OCI-LY7 (cell line): ENCODE data around the gene JAZF1. TPM values are rescaled to one million over a fixed set of nuclear protein-coding genes. Genes with fewer than 3 reads are reported as not detected.

ENCODE experiments used
- BruUV-seq: library from RNA; stranded (reverse); fragments of 400-500 nt; replicated peaks from 2 replicates; lab custom pipeline; 2021; lab: Mats Ljungman, UMichigan
- CTCF ChIA-PET: fragments of 300-600 bp; sonication (Branson Sonifier 250); formaldehyde crosslinking; loops from one replicate; lab custom pipeline; 2022; ENCODE audit warnings: antibody characterized with exemption; ENCODE audit not compliant: unreplicated experiment; lab: Charles Lee
- POLR2A ChIA-PET: fragments of 300-600 bp; sonication (Branson Sonifier 250); formaldehyde crosslinking; loops from one replicate; lab custom pipeline; 2022; ENCODE audit warnings: antibody characterized with exemption; lab: Charles Lee
- DNase-seq: peaks from one replicate; pipeline ENCODE4 v3.0.0-alpha.2; 2015; ENCODE audit warnings: low spot score
- H2AFZ ChIP-seq: fragments of 200-600 bp; sonication (generic), shearing (Covaris generic); 2 replicates; pipeline ENCODE4 v1.6.1; 2014; ENCODE audit warnings: mild to moderate bottlenecking, antibody characterized with exemption, low read length, moderate library complexity
- H3K27ac ChIP-seq: fragments of 200-600 bp; sonication (generic); 2 replicates; pipeline ENCODE4 v1.5.1; 2014; ENCODE audit warnings: mixed run types, low read depth, mild to moderate bottlenecking, moderate library complexity, low read length, inconsistent platforms; ENCODE audit not compliant: poor library complexity, severe bottlenecking
- H3K36me3 ChIP-seq: fragments of 200-600 bp; sonication (generic); 2 replicates; pipeline ENCODE4 v1.6.1; 2014; ENCODE audit warnings: mild to moderate bottlenecking, antibody characterized with exemption, low read length, moderate library complexity, mixed read lengths; ENCODE audit not compliant: insufficient read depth
- H3K4me1 ChIP-seq: fragments of 200-600 bp; sonication (generic); 2 replicates; pipeline ENCODE4 v1.5.1; 2014; ENCODE audit warnings: mild to moderate bottlenecking, low read length; ENCODE audit not compliant: insufficient read depth, poor library complexity, severe bottlenecking
- H3K4me2 ChIP-seq: fragments of 200-600 bp; sonication (generic); 2 replicates; pipeline ENCODE4 v1.6.1; 2014; ENCODE audit warnings: mild to moderate bottlenecking, low read length
- H3K4me3 ChIP-seq: fragments of 200-600 bp; sonication (generic); 2 replicates; pipeline ENCODE4 v1.5.1; 2014; ENCODE audit warnings: mild to moderate bottlenecking, low read depth, low read length; ENCODE audit not compliant: poor library complexity, severe bottlenecking
- H3K79me2 ChIP-seq: fragments of 200-600 bp; sonication (generic); 2 replicates; pipeline ENCODE4 v1.6.1; 2016; ENCODE audit warnings: low read depth, mild to moderate bottlenecking, low read length, moderate library complexity, mixed read lengths; ENCODE audit not compliant: insufficient read depth
- H3K9me2 ChIP-seq: fragments of 200-600 bp; sonication (generic); 2 replicates; pipeline ENCODE4 v1.6.1; 2016; ENCODE audit warnings: mild to moderate bottlenecking, low read length, mixed read lengths; ENCODE audit not compliant: insufficient read depth
- H3K9me3 ChIP-seq: fragments of 200-600 bp; sonication (generic); 2 replicates; pipeline ENCODE4 v1.6.1; 2014; ENCODE audit warnings: mild to moderate bottlenecking, mixed run types, low read length, mixed read lengths
- H4K20me1 ChIP-seq: fragments of 200-600 bp; sonication (generic); 2 replicates; pipeline ENCODE4 v1.6.1; 2014; ENCODE audit warnings: mild to moderate bottlenecking, antibody characterized with exemption, low read length, moderate library complexity, mixed read lengths; ENCODE audit not compliant: insufficient read depth
- CTCF ChIP-seq: fragments of 200-600 bp; sonication (generic); conservative IDR thresholded peaks from 2 replicates; pipeline ENCODE4 v1.5.1; 2014; ENCODE audit warnings: mild to moderate bottlenecking, antibody characterized with exemption, low read length, moderate library complexity, mixed read lengths
- EZH2phosphoT487 ChIP-seq: fragments of 200-600 bp; sonication (generic); IDR thresholded peaks from 2 replicates; pipeline ENCODE4 v1.6.1; 2018; ENCODE audit warnings: low read depth, borderline replicate concordance, mild to moderate bottlenecking, mixed run types, antibody characterized with exemption, low read length, moderate library complexity, mixed read lengths
- intact Hi-C: fragments of 100-400 bp; cut with micrococcal nuclease; formaldehyde crosslinking; loops from one replicate; pipeline ENCODE4 v1.10.0; 2022; ENCODE audit not compliant: unreplicated experiment
- total RNA-seq, 2 experiments: library from RNA; depleted of rRNA in 1 of 2; stranded (reverse); fragments of >200 nt in 1 of 2; shearing (Covaris generic) in 1 of 2; gene quantifications; 2 replicates each; pipeline ENCODE4 v1.2.3, GENCODE V29; 2014 to 2022

Gene JAZF1
- total RNA-seq, 2 experiments from 2014 or later, result 6.3 to 25.0 TPM

DNA sequence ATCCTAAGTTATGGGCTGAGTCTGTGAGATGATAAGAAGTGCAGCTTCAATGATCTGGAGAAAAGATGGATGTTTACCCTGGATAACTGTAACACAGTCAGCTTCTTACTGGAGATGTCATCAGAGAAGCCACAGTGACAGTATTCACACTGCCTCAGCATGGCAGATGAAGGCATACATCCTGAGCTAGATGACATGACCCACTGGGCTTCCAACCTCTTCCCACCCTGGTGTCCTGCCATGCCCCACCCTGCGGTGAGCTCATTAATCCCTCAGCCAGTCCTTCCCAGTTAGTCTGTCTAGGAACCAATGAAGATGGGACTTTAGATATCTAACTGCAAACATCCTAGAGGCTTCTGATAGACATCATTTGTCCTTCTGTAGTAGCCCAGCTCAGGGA, 226.8 kb downstream of the JAZF1 start:
- POLR2A ChIA-PET, result interaction anchor here (0.6 to 2.1 kb wide), 3 partner anchors 8 to 580 kb away, joined by 3 to 6 read pairs (median 3); no protein-coding TSS in a partner anchor
- H2AFZ ChIP-seq, result no peak overlapping the region
- H3K36me3 ChIP-seq, result no peaks in the 10 kb centered on the region
- no peaks in the 10 kb centered on the region for H3K9me2 ChIP-seq
- H3K27ac ChIP-seq, result no peak overlapping the region
- BruUV-seq, result no TSS peak
- H3K4me3 ChIP-seq, result no peak overlapping the region
- no peak for TF ChIP-seq EZH2phosphoT487
- TF ChIP-seq CTCF, result no peak
- H3K4me1 ChIP-seq, result no peaks in the 10 kb centered on the region
- CTCF ChIA-PET, result interaction anchor here (1.0 kb wide), 1 partner anchor 30 kb away, joined by 3 read pairs; no protein-coding TSS in a partner anchor
- no peaks in the 10 kb centered on the region for H4K20me1 ChIP-seq
- DNase-seq, result no peak
- no peaks in the 10 kb centered on the region for H3K9me3 ChIP-seq
- intact Hi-C loops, result no loop called here
- H3K79me2 ChIP-seq, result no peaks in the 10 kb centered on the region
- no peak overlapping the region for H3K4me2 ChIP-seq

DNA sequence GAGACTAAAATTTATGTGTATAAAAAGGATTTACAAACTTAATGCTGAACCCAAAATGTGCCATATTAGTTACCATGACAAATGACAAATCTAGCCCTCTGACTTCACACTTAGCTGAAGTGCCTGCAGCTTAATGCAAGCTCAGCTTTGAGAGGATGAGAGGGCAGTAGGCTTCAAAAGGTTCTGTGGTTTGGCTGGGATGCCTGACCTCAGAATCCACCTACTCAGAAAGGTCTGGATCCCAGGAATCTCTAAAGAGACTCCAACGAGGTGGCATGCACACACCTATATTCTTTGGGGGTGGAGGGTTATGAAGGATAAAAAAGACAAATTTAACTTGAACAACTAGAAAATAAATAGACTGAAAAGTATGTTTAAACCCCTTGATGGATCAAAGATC, 227.2 kb downstream of the JAZF1 start:
- CTCF ChIA-PET, result interaction anchor here (1.0 kb wide), 1 partner anchor 30 kb away, joined by 3 read pairs; no protein-coding TSS in a partner anchor

More for the DNA sequence above, 227.2 kb downstream of the JAZF1 start:
- POLR2A ChIA-PET, result interaction anchor here (1.1 to 2.1 kb wide), 3 partner anchors 8 to 20 kb away, joined by 3 to 6 read pairs (median 3); no protein-coding TSS in a partner anchor
- Histone ChIP-seq H3K27ac (no peak overlapping the region), H3K4me1 (no peaks in the 10 kb centered on the region), H3K9me3 (no peaks in the 10 kb centered on the region), H2AFZ (no peak overlapping the region), H3K4me3 (no peak overlapping the region), H3K9me2 (no peaks in the 10 kb centered on the region), H3K79me2 (no peaks in the 10 kb centered on the region), H3K4me2 (no peak overlapping the region), H3K36me3 (no peaks in the 10 kb centered on the region), H4K20me1 (no peaks in the 10 kb centered on the region)
- no TSS peak for BruUV-seq
- TF ChIP-seq CTCF (no peak), EZH2phosphoT487 (no peak)
- intact Hi-C loops, result no loop called here
- DNase-seq, result no peak
